ENCODE results near the gene SAMM50.

DNA sequence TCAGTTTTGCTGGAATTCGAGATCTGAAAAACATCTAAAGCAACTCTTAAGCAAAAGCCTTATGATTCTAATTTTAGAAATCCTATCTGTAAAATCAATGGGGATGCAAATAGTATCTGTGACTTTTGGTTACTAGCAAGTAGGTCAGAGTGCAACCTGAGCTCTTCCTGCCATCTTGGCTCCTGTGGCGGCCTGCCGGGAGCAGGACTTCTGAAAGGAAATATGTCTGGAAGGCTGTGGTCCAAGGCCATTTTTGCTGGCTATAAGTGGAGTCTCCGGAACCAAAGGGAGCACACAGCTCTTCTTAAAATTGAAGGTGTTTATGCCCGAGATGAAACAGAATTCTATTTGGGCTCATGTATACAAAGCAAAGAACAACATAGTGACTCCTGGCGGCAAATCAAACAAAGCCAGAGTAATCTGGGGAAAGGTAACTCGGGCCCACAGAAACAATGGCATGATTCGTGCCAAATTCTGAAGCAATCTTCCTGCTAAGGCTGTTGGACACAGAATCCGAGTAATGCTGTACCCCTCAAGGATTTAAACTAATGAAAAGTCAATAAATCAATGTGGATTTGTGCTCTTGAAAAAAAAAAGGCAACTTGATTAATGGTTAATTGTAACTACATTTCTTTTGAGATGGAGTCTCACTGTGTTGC is 1.7 kb downstream of the SAMM50 start:
- TF ChIP-seq, protein P1, sequence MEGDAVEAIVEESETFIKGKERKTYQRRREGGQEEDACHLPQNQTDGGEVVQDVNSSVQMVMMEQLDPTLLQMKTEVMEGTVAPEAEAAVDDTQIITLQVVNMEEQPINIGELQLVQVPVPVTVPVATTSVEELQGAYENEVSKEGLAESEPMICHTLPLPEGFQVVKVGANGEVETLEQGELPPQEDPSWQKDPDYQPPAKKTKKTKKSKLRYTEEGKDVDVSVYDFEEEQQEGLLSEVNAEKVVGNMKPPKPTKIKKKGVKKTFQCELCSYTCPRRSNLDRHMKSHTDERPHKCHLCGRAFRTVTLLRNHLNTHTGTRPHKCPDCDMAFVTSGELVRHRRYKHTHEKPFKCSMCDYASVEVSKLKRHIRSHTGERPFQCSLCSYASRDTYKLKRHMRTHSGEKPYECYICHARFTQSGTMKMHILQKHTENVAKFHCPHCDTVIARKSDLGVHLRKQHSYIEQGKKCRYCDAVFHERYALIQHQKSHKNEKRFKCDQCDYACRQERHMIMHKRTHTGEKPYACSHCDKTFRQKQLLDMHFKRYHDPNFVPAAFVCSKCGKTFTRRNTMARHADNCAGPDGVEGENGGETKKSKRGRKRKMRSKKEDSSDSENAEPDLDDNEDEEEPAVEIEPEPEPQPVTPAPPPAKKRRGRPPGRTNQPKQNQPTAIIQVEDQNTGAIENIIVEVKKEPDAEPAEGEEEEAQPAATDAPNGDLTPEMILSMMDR (IDR thresholded peaks at IDR 0.05) = no peak
- no peak for TF ChIP-seq POLR2A (IDR thresholded peaks at IDR 0.05)

All from thyroid gland (tissue), 4 donors.